Tibial nerve (tissue), 3 donors: ENCODE measurements around the gene ITGAV.

Experiments used
- EP300 ChIP-seq, 2 donors: sonication (generic); formaldehyde crosslinking; IDR thresholded peaks; one replicate each; pipeline ENCODE4 v1.6.1; 2017; ENCODE audit warnings: antibody characterized with exemption in 2 of 2, mild to moderate bottlenecking in 1 of 2
- POLR2A ChIP-seq, 2 donors: fragments of 450-650 bp; IDR thresholded peaks; one replicate each; pipeline ENCODE4 v1.6.1; 2017; ENCODE audit warnings: antibody characterized with exemption in 2 of 2, mild to moderate bottlenecking in 2 of 2, moderate library complexity in 2 of 2

GRCh38 chr2:186543561-186544131, 46.2 kb upstream of the ITGAV start:
- TF ChIP-seq EP300 (IDR thresholded peaks at IDR 0.05): no peak
- no peak for TF ChIP-seq POLR2A (IDR thresholded peaks at IDR 0.05)
